Stimulated activated CD8-positive, alpha-beta memory T cell treated with anti-CD3 and anti-CD28 coated beads, Interleukin-12 subunit alpha, Interleukin-12 subunit beta, amount 100 ng/mL, for 24 hours (primary cell): Measurements from ENCODE around the gene MPC1.
"Not testable (repeated sequence)": the region's sequence is repeated elsewhere in the genome, so short reads cannot be mapped to it uniquely, and the experiment has no call there.

Experiments used
- DNase-seq: peaks from one replicate; pipeline ENCODE4 v3.0.0-alpha.2; 2020; ENCODE audit errors: extremely low read depth

MPC1 gene

GRCh38 chr6:166406197-166406596, 23.5 kb upstream of the MPC1 start:
- DNase-seq = no peak

GRCh38 chr6:166405386-166405785, 22.6 kb upstream of the MPC1 start:
- no peak for DNase-seq

GRCh38 chr6:166402582-166403277, 20.0 kb upstream of the MPC1 start:
- DNase-seq = no peak

GRCh38 chr6:166400649-166401250, 18.0 kb upstream of the MPC1 start:
- not testable (repeated sequence) for DNase-seq

GRCh38 chr6:166400181-166400580, 17.4 kb upstream of the MPC1 start:
- no peak for DNase-seq

GRCh38 chr6:166398348-166398747, 15.6 kb upstream of the MPC1 start:
- no peak for DNase-seq

- no peak for DNase-seq
Observed at GRCh38 chr6:166397849-166398248, 15.1 kb upstream of the MPC1 start.

- DNase-seq = no peak
Observed at GRCh38 chr6:166395778-166396177, 13.0 kb upstream of the MPC1 start.

GRCh38 chr6:166395351-166395750, 12.6 kb upstream of the MPC1 start:
- DNase-seq = no peak

GRCh38 chr6:166394036-166394892, 11.5 kb upstream of the MPC1 start:
- DNase-seq = no peak

GRCh38 chr6:166393535-166393823, 10.7 kb upstream of the MPC1 start:
- no peak for DNase-seq

- not testable (repeated sequence) for DNase-seq
Observed at GRCh38 chr6:166392755-166393534, 10.2 kb upstream of the MPC1 start.

GRCh38 chr6:166389119-166389518, 6.4 kb upstream of the MPC1 start:
- no peak for DNase-seq

- DNase-seq = no peak
Observed at GRCh38 chr6:166388290-166389004, 5.7 kb upstream of the MPC1 start.

GRCh38 chr6:166387642-166388289, 5.0 kb upstream of the MPC1 start:
- no peak for DNase-seq

GRCh38 chr6:166387098-166387497, 4.4 kb upstream of the MPC1 start:
- not testable (repeated sequence) for DNase-seq

- no peak for DNase-seq
Observed at GRCh38 chr6:166386111-166386510, 3.4 kb upstream of the MPC1 start.

GRCh38 chr6:166383802-166384363, 1.1 kb upstream of the MPC1 start:
- DNase-seq = not testable (repeated sequence)

- DNase-seq = no peak
Observed at GRCh38 chr6:166382500-166382932, 224 bp downstream of the MPC1 start.

GRCh38 chr6:166381733-166382499, 824 bp downstream of the MPC1 start:
- DNase-seq = peak; percentile 35
